GM10266 (cell line): Measurements from ENCODE around the gene DOCK10.

ENCODE experiments used
- DNase-seq: peaks from one replicate; pipeline ENCODE4 v3.0.0; 2012; ENCODE audit errors: extremely low spot score
- CTCF ChIP-seq: IDR thresholded peaks from 2 replicates; pipeline ENCODE4 v1.5.1; 2012; ENCODE audit warnings: mild to moderate bottlenecking, low read depth; ENCODE audit not compliant: control insufficient read depth, insufficient read depth; ENCODE audit errors: missing control alignments

The DOCK10 gene

GRCh38 chr2:224813578-224813977 is 228.7 kb downstream of the DOCK10 start:
- no peak for TF ChIP-seq CTCF
- no peak for DNase-seq

- TF ChIP-seq CTCF: peak; percentile 5
- no peak for DNase-seq
Measured at GRCh38 chr2:224807153-224807964, 234.9 kb downstream of the DOCK10 start.

GRCh38 chr2:224803930-224804329 is 238.3 kb downstream of the DOCK10 start:
- no peak for DNase-seq
- TF ChIP-seq CTCF: no peak

- DNase-seq: no peak
Measured at GRCh38 chr2:224802407-224802806, 239.9 kb downstream of the DOCK10 start.

GRCh38 chr2:224801360-224801759 is 240.9 kb downstream of the DOCK10 start:
- no peak for TF ChIP-seq CTCF
- no peak for DNase-seq

More at GRCh38 chr2:224802407-224802806, 239.9 kb downstream of the DOCK10 start:
- TF ChIP-seq CTCF: no peak

- DNase-seq: no peak
- TF ChIP-seq CTCF: no peak
Measured at GRCh38 chr2:224799691-224800090, 242.6 kb downstream of the DOCK10 start.

GRCh38 chr2:224798180-224798579 is 244.1 kb downstream of the DOCK10 start:
- TF ChIP-seq CTCF: no peak
- DNase-seq: no peak
